ENCODE data around the gene SLC6A11. TPM values are rescaled to one million over a fixed set of nuclear protein-coding genes. Genes with fewer than 3 reads are reported as not detected.

The SLC6A11 gene
- total RNA-seq, 2 experiments from 2014 or later = not detected

- ChIA-PET POLR2A (no interaction called here), CTCF (no interaction called here)
- H3K9me3 ChIP-seq (ENCODE audit: control insufficient read depth in 1 of 2, insufficient read depth in 1 of 2, low read length in 2 of 2) = peaks cover 0 to 4% of the 10 kb centered on the region in 2 experiments
- TF ChIP-seq, protein P1, sequence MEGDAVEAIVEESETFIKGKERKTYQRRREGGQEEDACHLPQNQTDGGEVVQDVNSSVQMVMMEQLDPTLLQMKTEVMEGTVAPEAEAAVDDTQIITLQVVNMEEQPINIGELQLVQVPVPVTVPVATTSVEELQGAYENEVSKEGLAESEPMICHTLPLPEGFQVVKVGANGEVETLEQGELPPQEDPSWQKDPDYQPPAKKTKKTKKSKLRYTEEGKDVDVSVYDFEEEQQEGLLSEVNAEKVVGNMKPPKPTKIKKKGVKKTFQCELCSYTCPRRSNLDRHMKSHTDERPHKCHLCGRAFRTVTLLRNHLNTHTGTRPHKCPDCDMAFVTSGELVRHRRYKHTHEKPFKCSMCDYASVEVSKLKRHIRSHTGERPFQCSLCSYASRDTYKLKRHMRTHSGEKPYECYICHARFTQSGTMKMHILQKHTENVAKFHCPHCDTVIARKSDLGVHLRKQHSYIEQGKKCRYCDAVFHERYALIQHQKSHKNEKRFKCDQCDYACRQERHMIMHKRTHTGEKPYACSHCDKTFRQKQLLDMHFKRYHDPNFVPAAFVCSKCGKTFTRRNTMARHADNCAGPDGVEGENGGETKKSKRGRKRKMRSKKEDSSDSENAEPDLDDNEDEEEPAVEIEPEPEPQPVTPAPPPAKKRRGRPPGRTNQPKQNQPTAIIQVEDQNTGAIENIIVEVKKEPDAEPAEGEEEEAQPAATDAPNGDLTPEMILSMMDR (IDR thresholded peaks at IDR 0.05) = no peak
- no peak overlapping the region for H3K27ac ChIP-seq (ENCODE audit: low read depth in 1 of 2, low read length in 2 of 2)
- H3K4me3 ChIP-seq (ENCODE audit: low read length) = no peak overlapping the region
- Mint-ChIP-seq H3K27me3 (peaks cover 29% of the 10 kb centered on the region), H3K27ac (no peak overlapping the region), H3K4me3 (no peak overlapping the region), H3K9me3 (no peaks in the 10 kb centered on the region), H3K4me1 (ENCODE audit: low read depth) (no peaks in the 10 kb centered on the region), H3K36me3 (ENCODE audit: low read depth) (no peaks in the 10 kb centered on the region)
- H3K27me3 ChIP-seq (ENCODE audit: control insufficient read depth in 1 of 2, insufficient read depth in 2 of 2, low read length in 2 of 2) = peaks cover 0 to 3% of the 10 kb centered on the region in 2 experiments
- intact Hi-C loops (cut with DNase I, micrococcal nuclease) = no loop called here
- DNase-seq (no peak), ATAC-seq (ENCODE audit: poor library complexity) (no peak)
- H3K4me1 ChIP-seq (ENCODE audit: insufficient read depth, low read length) = no peaks in the 10 kb centered on the region
- no peaks in the 10 kb centered on the region for H3K36me3 ChIP-seq (ENCODE audit: insufficient read depth, low read length)
Measured at GRCh38 chr3:10841100-10841499, 25.1 kb downstream of the SLC6A11 start.

- no peaks in the 10 kb centered on the region for H3K4me1 Mint-ChIP-seq (ENCODE audit: low read depth)
- intact Hi-C loops (cut with DNase I, micrococcal nuclease) = no loop called here
- CTCF ChIA-PET = no interaction called here
- H3K4me3 ChIP-seq (ENCODE audit: low read length) = no peak overlapping the region
- no peaks in the 10 kb centered on the region for H3K4me1 ChIP-seq (ENCODE audit: insufficient read depth, low read length)
- H3K36me3 Mint-ChIP-seq (ENCODE audit: low read depth) = no peaks in the 10 kb centered on the region
- no peaks in the 10 kb centered on the region for H3K9me3 Mint-ChIP-seq
- ATAC-seq (ENCODE audit: poor library complexity) = no peak
- POLR2A ChIA-PET = no interaction called here
- no peak for DNase-seq
- H3K27ac ChIP-seq (ENCODE audit: low read depth in 1 of 2, low read length in 2 of 2) = no peak overlapping the region
- H3K36me3 ChIP-seq (ENCODE audit: insufficient read depth, low read length) = no peaks in the 10 kb centered on the region
- H3K4me3 Mint-ChIP-seq = no peak overlapping the region
- peaks cover 0 to 4% of the 10 kb centered on the region in 2 experiments for H3K9me3 ChIP-seq (ENCODE audit: control insufficient read depth in 1 of 2, insufficient read depth in 1 of 2, low read length in 2 of 2)
- peaks cover 29% of the 10 kb centered on the region for H3K27me3 Mint-ChIP-seq
- peaks cover 0 to 7% of the 10 kb centered on the region in 2 experiments for H3K27me3 ChIP-seq (ENCODE audit: control insufficient read depth in 1 of 2, insufficient read depth in 2 of 2, low read length in 2 of 2)
- H3K27ac Mint-ChIP-seq = no peak overlapping the region
- TF ChIP-seq, protein P1 (IDR thresholded peaks at IDR 0.05) = no peak
Measured at GRCh38 chr3:10843378-10843777, 27.4 kb downstream of the SLC6A11 start.

GRCh38 chr3:10845001-10845761 lies 29.2 kb downstream of the SLC6A11 start:
- TF ChIP-seq, protein P1 (IDR thresholded peaks at IDR 0.05) = no peak
- peaks cover 0 to 7% of the 10 kb centered on the region in 2 experiments for H3K27me3 ChIP-seq (ENCODE audit: control insufficient read depth in 1 of 2, insufficient read depth in 2 of 2, low read length in 2 of 2)
- H3K27ac ChIP-seq (ENCODE audit: low read depth in 1 of 2, low read length in 2 of 2) = no peak overlapping the region
- no peaks in the 10 kb centered on the region for H3K9me3 Mint-ChIP-seq
- DNase-seq = no peak
- intact Hi-C loops (cut with DNase I, micrococcal nuclease) = no loop called here
- H3K4me1 Mint-ChIP-seq (ENCODE audit: low read depth) = no peaks in the 10 kb centered on the region
- H3K27ac Mint-ChIP-seq = no peak overlapping the region
- H3K4me1 ChIP-seq (ENCODE audit: insufficient read depth, low read length) = no peaks in the 10 kb centered on the region
- no peak overlapping the region for H3K4me3 ChIP-seq (ENCODE audit: low read length)
- peaks cover 0 to 4% of the 10 kb centered on the region in 2 experiments for H3K9me3 ChIP-seq (ENCODE audit: control insufficient read depth in 1 of 2, insufficient read depth in 1 of 2, low read length in 2 of 2)
- no peak overlapping the region for H3K4me3 Mint-ChIP-seq
- no peaks in the 10 kb centered on the region for H3K36me3 ChIP-seq (ENCODE audit: insufficient read depth, low read length)
- ChIA-PET CTCF (no interaction called here), POLR2A (no interaction called here)
- no peaks in the 10 kb centered on the region for H3K36me3 Mint-ChIP-seq (ENCODE audit: low read depth)
- no peak for ATAC-seq (ENCODE audit: poor library complexity)
- H3K27me3 Mint-ChIP-seq = peaks cover 18% of the 10 kb centered on the region

Measured in CD4-positive, alpha-beta T cell (primary cell).